ENCODE data around the gene PLXNB3. TPM values are rescaled to one million over a fixed set of nuclear protein-coding genes. Genes with fewer than 3 reads are reported as not detected.
"Not testable (repeated sequence)": the region's sequence is repeated elsewhere in the genome, so short reads cannot be mapped to it uniquely, and the experiment has no call there.

Gene PLXNB3
- total RNA-seq, 2 experiments from 2014 or later = 0.05 to 0.44 TPM

DNA sequence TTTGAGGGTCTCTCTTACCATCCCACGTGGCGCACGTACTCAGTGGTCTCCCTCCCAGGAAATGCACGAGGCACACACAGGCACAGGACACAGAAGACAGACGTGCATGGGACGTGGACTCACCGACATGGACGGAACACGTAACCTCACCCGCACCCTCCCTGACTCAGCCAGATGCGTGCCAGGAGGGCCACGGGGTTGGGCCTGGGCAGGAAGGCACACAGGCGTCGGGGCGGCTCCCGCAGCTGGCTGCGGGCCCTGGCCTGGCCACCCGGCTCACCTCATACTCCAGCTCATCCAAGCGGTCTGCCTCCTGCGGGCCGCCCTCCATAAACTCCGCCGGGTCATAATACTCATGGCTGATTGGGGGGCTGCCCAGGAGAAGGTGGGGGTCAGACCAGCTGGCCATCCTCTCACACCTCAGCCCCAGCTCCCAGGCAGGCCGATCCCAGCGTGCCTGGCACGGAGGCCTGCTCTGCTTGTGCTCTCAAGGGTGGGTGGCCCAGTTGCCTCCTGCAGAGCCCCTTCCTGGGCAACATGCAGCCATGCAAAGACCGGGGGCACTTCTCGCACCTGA, 43.0 kb downstream of the PLXNB3 start:
- H3K4me3 Mint-ChIP-seq = no peak overlapping the region
- H3K36me3 Mint-ChIP-seq (ENCODE audit: low read depth) = no peaks in the 10 kb centered on the region
- CTCF ChIA-PET = no interaction called here
- no peaks in the 10 kb centered on the region for H3K4me1 Mint-ChIP-seq (ENCODE audit: low read depth)
- H3K27me3 Mint-ChIP-seq (ENCODE audit: low read depth) = no peaks in the 10 kb centered on the region
- no peaks in the 10 kb centered on the region for H3K9me3 Mint-ChIP-seq
- intact Hi-C loops (cut with micrococcal nuclease) = no loop called here
- no peak for DNase-seq
- no peak overlapping the region for H3K27ac Mint-ChIP-seq

DNA sequence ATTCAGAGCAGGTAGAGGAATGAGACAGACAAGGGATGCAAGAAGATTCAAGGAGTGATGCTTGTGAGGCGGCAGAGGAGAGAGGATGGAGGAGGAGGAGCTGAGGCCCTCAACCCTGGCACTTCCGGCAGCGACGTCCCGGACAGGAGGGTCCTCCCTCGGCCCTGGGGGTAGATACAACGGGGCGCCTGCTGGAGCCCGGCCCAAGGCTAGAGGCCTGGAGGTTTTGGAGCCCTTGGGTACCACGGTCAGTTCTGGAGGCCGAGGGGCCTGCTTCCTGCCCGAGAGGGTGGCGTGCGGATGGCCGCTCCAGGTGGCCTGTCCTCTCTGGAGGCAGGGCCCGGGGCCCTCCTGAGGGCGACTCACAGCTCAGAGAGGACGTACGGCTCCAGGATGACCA, 43.9 kb downstream of the PLXNB3 start:
- H3K27me3 Mint-ChIP-seq (ENCODE audit: low read depth) = no peaks in the 10 kb centered on the region
- no peak overlapping the region for H3K4me3 Mint-ChIP-seq
- H3K27ac Mint-ChIP-seq = no peak overlapping the region
- no peaks in the 10 kb centered on the region for H3K4me1 Mint-ChIP-seq (ENCODE audit: low read depth)
- CTCF ChIA-PET = no interaction called here
- intact Hi-C loops (cut with micrococcal nuclease) = no loop called here
- no peaks in the 10 kb centered on the region for H3K9me3 Mint-ChIP-seq
- DNase-seq = no peak
- no peaks in the 10 kb centered on the region for H3K36me3 Mint-ChIP-seq (ENCODE audit: low read depth)

DNA sequence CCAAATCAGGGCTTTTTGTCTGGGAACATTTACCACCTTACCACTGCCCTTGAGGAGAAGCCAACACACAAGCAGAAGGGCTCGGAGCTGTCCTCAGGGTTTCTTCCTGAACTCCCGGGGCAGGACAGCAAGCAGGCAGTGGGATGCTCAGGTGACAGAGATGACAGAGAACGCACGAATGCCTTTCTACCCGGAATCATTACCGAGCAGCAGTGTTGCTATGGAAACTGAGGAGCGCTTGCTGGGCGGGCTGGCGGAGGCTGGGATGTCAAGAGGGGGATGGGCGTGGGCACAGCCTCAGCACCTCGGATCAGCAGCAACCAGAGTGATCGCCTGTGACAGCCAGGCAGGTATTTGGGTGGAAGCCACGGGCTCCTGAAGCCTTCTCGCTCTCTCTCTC, 48.2 kb downstream of the PLXNB3 start:
- Mint-ChIP-seq H3K36me3 (ENCODE audit: low read depth) (no peaks in the 10 kb centered on the region), H3K27me3 (ENCODE audit: low read depth) (no peaks in the 10 kb centered on the region), H3K27ac (no peak overlapping the region), H3K4me3 (no peak overlapping the region), H3K4me1 (ENCODE audit: low read depth) (peaks cover 16% of the 10 kb centered on the region), H3K9me3 (no peaks in the 10 kb centered on the region)
- intact Hi-C loops (cut with micrococcal nuclease) = no loop called here
- CTCF ChIA-PET = no interaction called here
- no peak for DNase-seq

DNA sequence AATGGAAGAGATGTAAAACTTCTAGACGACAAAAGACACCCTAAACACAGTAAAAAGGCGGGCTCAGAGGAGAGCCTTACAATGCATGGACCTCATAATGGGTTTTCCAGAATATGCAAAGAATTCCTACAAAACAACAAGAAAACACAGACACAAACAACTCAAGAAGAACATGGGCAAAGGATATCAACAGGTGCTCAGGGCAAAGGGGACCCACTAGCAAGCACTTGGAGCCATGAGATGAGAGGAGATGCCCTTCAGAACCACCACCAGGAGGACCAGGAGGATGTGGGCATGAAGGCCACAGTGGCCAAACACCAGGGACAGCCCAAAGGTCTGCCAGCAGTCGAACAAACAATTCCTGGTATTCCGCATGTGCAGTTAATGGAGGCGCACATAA, 49.1 kb downstream of the PLXNB3 start:
- Mint-ChIP-seq H3K4me3 (no peak overlapping the region), H3K27ac (no peak overlapping the region), H3K27me3 (ENCODE audit: low read depth) (no peaks in the 10 kb centered on the region), H3K4me1 (ENCODE audit: low read depth) (peaks cover 19% of the 10 kb centered on the region), H3K9me3 (no peaks in the 10 kb centered on the region), H3K36me3 (ENCODE audit: low read depth) (no peaks in the 10 kb centered on the region)
- DNase-seq = no peak
- CTCF ChIA-PET = no interaction called here
- intact Hi-C loops (cut with micrococcal nuclease) = no loop called here

DNA sequence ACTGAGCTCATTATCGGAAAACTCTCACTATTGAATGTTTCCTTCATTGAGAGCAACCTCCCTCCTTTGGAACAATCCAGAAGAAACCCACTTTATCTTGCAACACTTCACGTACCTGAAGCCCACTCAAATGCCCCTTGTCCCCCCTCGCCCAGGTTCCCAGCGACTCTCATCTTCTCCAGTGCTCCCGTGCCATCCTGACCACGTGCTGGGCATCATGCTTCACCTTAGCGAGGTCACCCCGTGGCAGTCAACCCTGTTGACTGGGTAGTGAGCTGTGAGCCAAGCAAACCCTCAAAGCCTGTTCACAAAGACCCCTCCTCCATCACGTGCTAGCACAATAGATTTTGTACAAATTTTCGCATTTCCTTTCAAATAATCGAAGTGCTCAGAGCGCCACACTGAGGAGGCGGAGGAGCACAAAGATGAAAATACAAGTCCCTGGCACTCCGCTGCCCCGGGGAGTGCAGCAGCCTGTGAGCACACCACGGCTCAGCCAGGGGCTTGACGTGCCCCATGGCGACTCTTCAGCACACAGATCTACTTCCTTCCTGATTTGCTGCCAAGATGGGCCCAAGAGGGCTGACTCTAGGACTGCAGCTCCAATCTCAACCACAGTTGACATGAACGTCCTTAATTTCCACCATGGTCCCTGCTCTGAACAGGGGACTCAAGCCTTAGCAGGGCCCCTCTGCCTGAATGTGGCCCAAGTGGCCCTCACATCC, 50.7 kb downstream of the PLXNB3 start:
- no peak for DNase-seq
- H3K27ac Mint-ChIP-seq = no peak overlapping the region
- CTCF ChIA-PET = no interaction called here
- H3K9me3 Mint-ChIP-seq = no peaks in the 10 kb centered on the region
- H3K4me3 Mint-ChIP-seq = no peak overlapping the region
- peaks cover 23% of the 10 kb centered on the region for H3K4me1 Mint-ChIP-seq (ENCODE audit: low read depth)
- no peaks in the 10 kb centered on the region for H3K27me3 Mint-ChIP-seq (ENCODE audit: low read depth)
- intact Hi-C loops (cut with micrococcal nuclease) = no loop called here
- H3K36me3 Mint-ChIP-seq (ENCODE audit: low read depth) = no peaks in the 10 kb centered on the region

DNA sequence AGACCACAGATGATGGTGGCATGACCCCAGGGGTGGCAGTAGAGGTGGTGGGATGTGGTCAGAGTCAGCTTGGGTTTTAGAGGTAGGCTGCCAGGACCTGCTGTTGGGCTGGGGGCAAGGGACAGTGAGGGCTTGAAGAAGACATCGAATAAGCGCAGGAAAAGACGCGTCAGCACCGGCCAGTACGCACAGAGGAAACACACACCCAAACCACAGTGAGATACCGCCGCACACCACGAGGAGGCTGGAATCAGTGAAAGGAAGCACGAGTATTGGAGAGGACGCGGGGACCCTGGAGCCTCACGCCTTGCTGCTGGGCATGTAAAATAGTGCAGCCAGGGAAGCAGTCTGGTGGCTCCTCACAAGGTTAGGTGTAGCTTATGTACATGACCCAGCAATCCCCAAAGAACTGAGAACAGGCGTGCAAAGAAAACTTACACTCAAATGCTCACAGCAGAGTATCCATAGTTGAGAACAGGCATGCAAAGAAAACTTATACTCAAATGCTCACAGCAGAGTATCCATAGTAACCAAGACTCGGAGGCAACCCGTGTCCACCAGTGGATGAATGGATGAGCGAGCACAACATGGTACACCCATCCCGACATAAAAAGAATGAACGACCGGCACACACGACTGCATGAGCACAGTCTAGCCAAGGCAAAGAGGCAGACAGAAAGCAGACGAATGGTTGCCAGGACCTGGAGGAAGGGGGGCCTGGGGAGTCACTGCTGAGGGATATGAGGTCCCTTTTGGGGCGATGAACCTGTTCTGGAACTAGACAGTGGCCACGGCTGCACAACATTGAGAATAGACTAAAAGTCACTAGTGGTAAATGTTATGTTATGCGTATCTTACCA, 53.0 kb downstream of the PLXNB3 start:
- Mint-ChIP-seq H3K27ac (no peak overlapping the region), H3K9me3 (no peaks in the 10 kb centered on the region), H3K4me3 (peak overlapping the region; percentile 5), H3K4me1 (ENCODE audit: low read depth) (peaks cover 38% of the 10 kb centered on the region), H3K36me3 (ENCODE audit: low read depth) (no peaks in the 10 kb centered on the region), H3K27me3 (ENCODE audit: low read depth) (no peaks in the 10 kb centered on the region)
- CTCF ChIA-PET = interaction anchor here (0.7 to 1.5 kb wide), 3 partner anchors 53 to 633 kb away, joined by 3 to 5 read pairs (median 3); partner anchors contain the start of gene PLXNB3
- intact Hi-C loops (cut with micrococcal nuclease) = no loop called here
- DNase-seq = peak; percentile 60

DNA sequence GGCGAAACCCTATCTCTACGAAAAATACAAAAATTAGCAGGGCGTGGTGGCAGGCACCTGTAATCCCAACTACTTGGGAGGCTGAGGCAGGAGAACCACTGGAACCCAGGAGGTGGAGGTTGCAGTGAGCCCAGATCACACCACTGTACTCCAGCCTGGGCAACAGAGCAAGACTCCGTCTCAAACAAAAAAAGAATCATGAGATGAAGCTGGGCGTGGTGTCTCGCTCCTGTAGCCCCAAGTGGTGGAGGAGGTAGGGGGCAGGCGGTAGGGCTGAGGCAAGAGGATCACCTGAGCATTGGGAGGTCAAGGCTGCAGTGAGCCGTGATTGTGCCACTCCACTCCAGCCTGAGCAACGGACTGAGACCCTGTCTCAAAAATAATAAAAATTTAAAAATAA, 54.0 kb downstream of the PLXNB3 start:
- H3K4me1 Mint-ChIP-seq (ENCODE audit: low read depth) = peaks cover 45% of the 10 kb centered on the region
- intact Hi-C loops (cut with micrococcal nuclease) = loop anchor here (2.0 kb wide), 1 partner anchor 23 kb away; the partner anchor contains the start of genes IDH3G and SSR4

DNA sequence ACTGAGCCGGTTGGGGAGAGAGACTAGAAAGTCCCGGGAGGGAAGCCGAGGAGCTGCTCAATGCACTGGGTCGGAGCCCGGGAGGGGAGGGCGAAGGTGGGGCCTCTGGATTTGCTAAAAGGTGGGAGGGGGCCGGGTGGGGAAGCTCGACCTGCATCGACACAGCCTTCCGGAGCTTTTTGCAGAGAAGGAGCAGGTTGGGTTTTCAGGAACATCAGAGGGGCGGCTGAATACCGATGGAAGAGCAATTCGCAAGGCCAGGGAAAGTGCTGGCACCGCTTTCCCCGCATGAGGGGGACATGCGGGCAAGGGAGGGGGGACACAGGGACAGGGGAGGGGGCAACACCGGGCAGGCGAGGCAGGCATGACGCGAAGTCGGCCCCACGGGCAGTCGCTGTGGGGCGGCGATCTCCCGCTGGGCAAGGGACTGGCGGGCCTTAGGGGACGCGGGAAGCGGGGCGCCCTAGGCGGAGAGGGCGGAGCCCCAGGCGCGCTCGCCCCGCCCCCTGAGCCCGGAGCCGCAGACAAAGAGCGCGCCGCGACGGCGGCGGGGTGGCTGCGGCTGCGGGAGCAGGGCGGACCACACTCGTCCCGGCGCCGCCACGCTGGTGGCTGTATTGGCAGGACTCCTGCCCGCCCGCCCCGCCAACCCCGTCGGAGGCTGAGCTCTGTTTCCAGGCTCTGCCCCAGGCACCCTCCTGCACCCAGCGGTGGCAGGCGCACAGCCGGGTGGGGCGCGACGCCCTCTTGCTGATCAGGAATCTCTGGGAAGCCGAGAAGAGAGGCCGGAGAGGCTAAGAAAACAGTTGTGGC, 54.7 kb downstream of the PLXNB3 start:
- Mint-ChIP-seq H3K27ac (no peak overlapping the region), H3K36me3 (ENCODE audit: low read depth) (no peaks in the 10 kb centered on the region), H3K4me1 (ENCODE audit: low read depth) (peaks cover 48% of the 10 kb centered on the region), H3K9me3 (no peaks in the 10 kb centered on the region), H3K27me3 (ENCODE audit: low read depth) (no peaks in the 10 kb centered on the region), H3K4me3 (peak overlapping the region; percentile 60)
- CTCF ChIA-PET = interaction anchor here (0.8 to 1.6 kb wide), 2 partner anchors 44 to 108 kb away, joined by 3 to 4 read pairs; no protein-coding TSS in a partner anchor
- peak; percentile 42 for DNase-seq
- intact Hi-C loops (cut with micrococcal nuclease) = loop anchor here (2.0 kb wide), 1 partner anchor 24 kb away; the partner anchor contains the start of genes IDH3G and SSR4

More for the DNA sequence above, 54.0 kb downstream of the PLXNB3 start:
- H3K27me3 Mint-ChIP-seq (ENCODE audit: low read depth); DNase-seq; H3K27ac Mint-ChIP-seq; H3K9me3 Mint-ChIP-seq; H3K36me3 Mint-ChIP-seq (ENCODE audit: low read depth): not testable (repeated sequence)
- CTCF ChIA-PET = interaction anchor here (0.7 to 1.6 kb wide), 3 partner anchors 45 to 632 kb away, joined by 3 to 4 read pairs (median 3); no protein-coding TSS in a partner anchor
- peak overlapping the region; percentile 29 for H3K4me3 Mint-ChIP-seq

DNA sequence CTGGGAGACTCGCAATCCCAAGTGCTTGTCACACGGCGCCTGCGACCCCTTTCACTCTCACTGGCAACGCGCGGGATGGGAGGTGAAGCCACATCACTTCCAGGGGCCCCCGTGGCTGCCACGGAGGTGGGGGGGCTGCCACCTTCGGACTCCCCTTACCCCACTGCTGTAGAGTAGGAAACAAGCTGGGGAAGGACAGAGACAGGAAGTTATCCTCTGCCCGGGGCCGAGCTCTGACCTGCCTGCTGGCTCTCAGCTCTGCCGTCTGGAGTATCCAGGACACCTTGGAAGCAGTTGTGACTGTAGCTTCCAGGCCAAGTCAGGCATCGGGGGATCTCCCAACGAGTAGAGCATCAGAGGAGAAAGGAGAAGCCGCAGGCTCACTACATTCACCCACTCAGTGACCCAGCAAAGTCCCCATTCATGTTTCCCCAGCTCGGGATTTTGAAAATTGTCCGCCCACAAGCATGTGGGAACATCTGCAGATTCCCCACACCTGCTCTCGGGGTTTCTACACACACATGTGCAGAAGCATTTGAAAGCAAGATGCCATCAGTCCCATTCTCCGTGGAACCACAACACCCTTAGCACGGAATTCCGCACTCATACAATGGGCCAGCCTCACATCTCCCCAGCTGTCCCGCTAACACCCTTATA, 55.5 kb downstream of the PLXNB3 start:
- Mint-ChIP-seq H3K27ac (no peak overlapping the region), H3K9me3 (no peaks in the 10 kb centered on the region), H3K4me3 (peak overlapping the region; percentile 59), H3K4me1 (ENCODE audit: low read depth) (peaks cover 48% of the 10 kb centered on the region), H3K27me3 (ENCODE audit: low read depth) (no peaks in the 10 kb centered on the region), H3K36me3 (ENCODE audit: low read depth) (no peaks in the 10 kb centered on the region)
- intact Hi-C loops (cut with micrococcal nuclease) = loop anchor here (2.0 to 5.0 kb wide), 2 partner anchors 25 to 58 kb away; partner anchors contain the start of genes IDH3G and SSR4
- CTCF ChIA-PET = interaction anchor here (1.6 kb wide), 1 partner anchor 108 kb away, joined by 4 read pairs; no protein-coding TSS in a partner anchor
- no peak for DNase-seq

DNA sequence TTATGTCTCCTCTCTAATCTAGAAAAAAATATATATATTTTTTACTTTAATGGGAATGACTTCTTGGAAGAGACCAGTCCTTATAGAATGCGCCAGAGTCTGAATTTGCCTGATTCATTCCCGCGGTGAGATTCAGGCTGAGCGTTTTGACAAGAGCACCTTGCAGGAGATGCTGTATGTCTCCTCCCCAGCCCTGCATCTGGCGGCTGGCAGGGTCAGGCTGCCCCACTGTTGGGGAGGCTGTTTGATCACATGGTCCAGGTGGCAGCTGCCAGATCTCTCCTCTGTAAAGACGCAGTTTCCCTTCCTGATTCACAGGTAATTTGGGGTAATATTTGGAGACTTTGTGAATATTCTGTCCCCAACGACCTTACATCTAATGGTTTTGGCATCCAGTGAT, 56.6 kb downstream of the PLXNB3 start:
- H3K4me3 Mint-ChIP-seq = no peak overlapping the region
- H3K9me3 Mint-ChIP-seq = no peaks in the 10 kb centered on the region

DNA sequence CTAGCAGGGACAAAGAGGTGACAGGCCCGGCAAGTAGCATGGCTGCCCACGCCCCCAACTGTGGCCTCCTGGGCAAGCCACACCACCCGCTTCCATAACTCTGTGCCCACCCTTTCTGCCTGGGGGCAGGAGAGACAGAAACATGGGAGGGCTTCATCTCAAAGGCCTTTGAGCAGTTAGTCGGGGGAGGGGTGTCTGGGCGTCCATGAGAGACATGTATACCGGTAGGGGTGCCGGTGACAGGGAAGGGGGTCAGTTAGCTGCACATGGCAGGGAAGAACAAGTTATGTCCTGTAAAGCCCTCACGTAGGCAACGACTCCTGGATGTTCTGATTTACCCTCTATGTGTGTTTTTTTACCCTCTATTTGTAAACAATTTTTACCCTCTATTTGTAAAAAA, 57.0 kb downstream of the PLXNB3 start:
- H3K4me1 Mint-ChIP-seq (ENCODE audit: low read depth) = peaks cover 42% of the 10 kb centered on the region
- no peaks in the 10 kb centered on the region for H3K9me3 Mint-ChIP-seq
- H3K27me3 Mint-ChIP-seq (ENCODE audit: low read depth) = no peaks in the 10 kb centered on the region
- DNase-seq = no peak
- CTCF ChIA-PET = no interaction called here
- no peaks in the 10 kb centered on the region for H3K36me3 Mint-ChIP-seq (ENCODE audit: low read depth)
- H3K4me3 Mint-ChIP-seq = no peak overlapping the region
- intact Hi-C loops (cut with micrococcal nuclease) = loop anchor here (5.0 kb wide), 1 partner anchor 56 kb away; no protein-coding TSS in a partner anchor
- no peak overlapping the region for H3K27ac Mint-ChIP-seq

More for the DNA sequence above, 56.6 kb downstream of the PLXNB3 start:
- intact Hi-C loops (cut with micrococcal nuclease) = loop anchor here (5.0 kb wide), 1 partner anchor 57 kb away; no protein-coding TSS in a partner anchor
- Mint-ChIP-seq H3K27ac (no peak overlapping the region), H3K4me1 (ENCODE audit: low read depth) (peaks cover 42% of the 10 kb centered on the region), H3K27me3 (ENCODE audit: low read depth) (no peaks in the 10 kb centered on the region), H3K36me3 (ENCODE audit: low read depth) (no peaks in the 10 kb centered on the region)
- no peak for DNase-seq
- CTCF ChIA-PET = no interaction called here
